ENCODE results near the gene WBP4. TPM values are rescaled to one million over a fixed set of nuclear protein-coding genes. Genes with fewer than 3 reads are reported as not detected.

WBP4 gene
- total RNA-seq, 1 experiment from 2014 or later: 7.2 TPM

DNA sequence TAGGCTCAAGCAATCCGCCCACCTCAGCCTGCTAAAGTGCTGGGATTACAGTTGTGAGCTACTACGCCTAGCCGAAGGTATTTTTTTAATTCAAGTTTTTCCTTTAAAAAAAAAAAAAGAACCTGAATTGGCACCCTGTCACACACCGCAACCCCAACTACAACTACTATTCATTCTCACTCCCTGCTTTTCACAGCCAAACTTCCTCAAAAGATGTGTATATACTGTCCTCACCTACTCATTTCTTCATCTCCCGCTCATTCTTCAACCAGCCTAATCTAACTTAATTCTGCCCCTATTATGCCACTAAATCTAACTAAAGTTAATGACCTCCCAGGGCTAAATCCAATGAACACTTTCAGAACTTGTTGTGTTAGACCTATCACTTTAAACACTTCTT, 12.7 kb upstream of the WBP4 start:
- Mint-ChIP-seq H3K4me1 (no peaks in the 10 kb centered on the region), H3K4me3 (no peak overlapping the region)

More for the DNA sequence above, 12.7 kb upstream of the WBP4 start:
- Histone ChIP-seq H4K5ac (ENCODE audit: insufficient read length, low read depth, low read length) (no peak overlapping the region), H2BK15ac (ENCODE audit: low read depth, low read length) (no peak overlapping the region), H2AFZ (ENCODE audit: low read length) (no peak overlapping the region), H3K4me1 (ENCODE audit: insufficient read depth, low read length) (no peaks in the 10 kb centered on the region), H3K14ac (ENCODE audit: insufficient read depth, low read length) (no peak overlapping the region), H3K18ac (ENCODE audit: insufficient read length, low read depth, low read length) (no peak overlapping the region), H3K56ac (ENCODE audit: insufficient read length, low read depth, low read length) (no peak overlapping the region), H3K79me1 (ENCODE audit: insufficient read depth, low read depth, low read length, poor library complexity, severe bottlenecking) (peaks cover 4% of the 10 kb centered on the region), H3K23me2 (ENCODE audit: insufficient read length, low read depth, low read length, poor library complexity, severe bottlenecking) (no peaks in the 10 kb centered on the region), H3K27ac (ENCODE audit: insufficient read length, low read depth, low read length) (no peak overlapping the region), H2BK120ac (ENCODE audit: low read depth, low read length, poor library complexity, severe bottlenecking) (no peak overlapping the region), H4K20me1 (ENCODE audit: control insufficient read depth, insufficient read depth, insufficient read length) (no peaks in the 10 kb centered on the region), H3K79me2 (ENCODE audit: insufficient read depth, low read length) (no peaks in the 10 kb centered on the region), H3K23ac (ENCODE audit: insufficient read length, low read depth, low read length) (no peak overlapping the region), H3T11ph (ENCODE audit: low read length) (no peak overlapping the region), H3K9ac (ENCODE audit: extremely low read depth, insufficient read length, low read length) (no peak overlapping the region), H2BK12ac (ENCODE audit: insufficient read length, low read depth, low read length) (no peak overlapping the region), H3K27me3 (ENCODE audit: insufficient read depth, low read length) (no peaks in the 10 kb centered on the region), H3K9me3 (ENCODE audit: control insufficient read depth, low read depth, low read length) (peaks cover 17% of the 10 kb centered on the region), H3K4ac (ENCODE audit: low read depth, low read length) (no peak overlapping the region), H4K91ac (ENCODE audit: insufficient read length, low read depth, low read length) (no peak overlapping the region), H3K4me2 (ENCODE audit: insufficient read depth, insufficient read length, low read length) (no peak overlapping the region), H2BK20ac (ENCODE audit: low read depth, low read length, poor library complexity, severe bottlenecking) (no peak overlapping the region), H2AK5ac (ENCODE audit: insufficient read length, low read length) (no peak overlapping the region), H2BK5ac (ENCODE audit: insufficient read length, low read length) (no peak overlapping the region), H4K8ac (replicated peaks; ENCODE audit: insufficient read length, low read depth, low read length) (no peak overlapping the region)
- WGBS (ENCODE audit: extremely low coverage, insufficient read length, low lambda C conversion rate): 100% methylated on average over 1 of the region's 5 CpGs
- peaks cover 2% of the 10 kb centered on the region; the same call in 1 of the 2 replicates for H3K27me3 Mint-ChIP-seq (ENCODE audit: low read depth)
- DNase-seq: no peak
- peaks cover 21 to 42% (median 36%) of the 10 kb centered on the region in 3 experiments for H3K36me3 Mint-ChIP-seq (ENCODE audit: insufficient read depth in 1 of 3, low read depth in 3 of 3)
- TF ChIP-seq, protein P1, sequence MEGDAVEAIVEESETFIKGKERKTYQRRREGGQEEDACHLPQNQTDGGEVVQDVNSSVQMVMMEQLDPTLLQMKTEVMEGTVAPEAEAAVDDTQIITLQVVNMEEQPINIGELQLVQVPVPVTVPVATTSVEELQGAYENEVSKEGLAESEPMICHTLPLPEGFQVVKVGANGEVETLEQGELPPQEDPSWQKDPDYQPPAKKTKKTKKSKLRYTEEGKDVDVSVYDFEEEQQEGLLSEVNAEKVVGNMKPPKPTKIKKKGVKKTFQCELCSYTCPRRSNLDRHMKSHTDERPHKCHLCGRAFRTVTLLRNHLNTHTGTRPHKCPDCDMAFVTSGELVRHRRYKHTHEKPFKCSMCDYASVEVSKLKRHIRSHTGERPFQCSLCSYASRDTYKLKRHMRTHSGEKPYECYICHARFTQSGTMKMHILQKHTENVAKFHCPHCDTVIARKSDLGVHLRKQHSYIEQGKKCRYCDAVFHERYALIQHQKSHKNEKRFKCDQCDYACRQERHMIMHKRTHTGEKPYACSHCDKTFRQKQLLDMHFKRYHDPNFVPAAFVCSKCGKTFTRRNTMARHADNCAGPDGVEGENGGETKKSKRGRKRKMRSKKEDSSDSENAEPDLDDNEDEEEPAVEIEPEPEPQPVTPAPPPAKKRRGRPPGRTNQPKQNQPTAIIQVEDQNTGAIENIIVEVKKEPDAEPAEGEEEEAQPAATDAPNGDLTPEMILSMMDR (conservative IDR thresholded peaks at IDR 0.05): no peak
- H3K27ac Mint-ChIP-seq: no peak overlapping the region
- peaks cover 52 to 53% of the 10 kb centered on the region in 2 experiments for H3K9me3 Mint-ChIP-seq
